GM21447 (cell line): ENCODE data around the gene HOGA1.

Experiments used
- ATAC-seq: cut with Tn5 transposase; IDR thresholded peaks from one replicate; pipeline ENCODE4 v1.9.1; 2021; ENCODE audit not compliant: unreplicated experiment

The HOGA1 gene

DNA sequence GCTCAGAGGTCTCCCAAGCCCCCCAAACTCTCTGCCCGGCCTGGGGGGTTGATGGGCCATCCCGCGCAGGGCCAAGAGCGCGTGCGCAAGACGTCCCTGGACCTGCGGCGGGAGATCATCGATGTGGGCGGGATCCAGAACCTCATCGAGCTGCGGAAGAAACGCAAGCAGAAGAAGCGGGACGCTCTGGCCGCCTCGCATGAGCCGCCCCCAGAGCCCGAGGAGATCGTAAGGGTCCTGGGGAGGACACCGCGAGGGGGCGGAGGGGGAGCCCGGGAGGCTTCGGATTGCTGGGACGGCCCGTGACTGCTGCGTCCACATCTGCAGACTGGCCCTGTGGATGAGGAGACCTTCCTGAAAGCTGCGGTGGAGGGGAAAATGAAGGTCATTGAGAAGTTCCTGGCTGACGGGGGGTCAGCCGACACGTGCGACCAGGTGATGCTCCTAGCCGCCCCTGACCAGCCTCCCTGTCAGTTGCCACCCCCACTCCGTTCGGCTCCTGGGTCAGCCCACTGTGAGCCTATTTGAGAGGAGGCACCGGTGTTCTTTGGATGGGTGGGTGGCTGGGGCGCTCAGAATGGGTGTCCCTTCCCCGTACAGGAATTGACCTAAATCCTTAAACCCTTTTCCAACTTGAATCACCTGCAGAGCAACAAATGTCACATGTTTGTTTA lies 5.9 kb upstream of the HOGA1 start:
- ATAC-seq: no peak

GRCh38 chr10:97580421-97581367 lies 3.5 kb upstream of the HOGA1 start:
- ATAC-seq: no peak

GRCh38 chr10:97582169-97582568 lies 2.0 kb upstream of the HOGA1 start:
- ATAC-seq: no peak

GRCh38 chr10:97583476-97583875 lies 713 bp upstream of the HOGA1 start:
- no peak for ATAC-seq

GRCh38 chr10:97584798-97585438 lies 729 bp downstream of the HOGA1 start:
- no peak for ATAC-seq

DNA sequence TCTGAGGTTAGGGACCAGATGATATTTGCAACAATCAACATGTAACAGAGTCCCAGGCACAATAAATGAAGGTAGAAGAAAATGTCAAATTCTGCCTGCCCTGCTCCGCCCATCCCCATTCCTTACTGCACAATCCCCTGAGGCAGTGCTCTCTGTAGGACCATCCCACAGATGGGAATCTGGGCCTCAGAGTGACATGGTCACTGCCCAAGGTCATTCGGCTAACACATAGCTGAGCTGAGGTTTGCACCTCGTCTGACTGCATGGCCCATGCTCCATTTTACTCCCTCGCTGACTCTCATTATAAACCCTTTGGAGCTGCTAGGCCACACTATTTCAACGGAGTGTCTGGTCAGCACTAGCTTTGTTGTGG lies 1.2 kb downstream of the HOGA1 start:
- no peak for ATAC-seq

DNA sequence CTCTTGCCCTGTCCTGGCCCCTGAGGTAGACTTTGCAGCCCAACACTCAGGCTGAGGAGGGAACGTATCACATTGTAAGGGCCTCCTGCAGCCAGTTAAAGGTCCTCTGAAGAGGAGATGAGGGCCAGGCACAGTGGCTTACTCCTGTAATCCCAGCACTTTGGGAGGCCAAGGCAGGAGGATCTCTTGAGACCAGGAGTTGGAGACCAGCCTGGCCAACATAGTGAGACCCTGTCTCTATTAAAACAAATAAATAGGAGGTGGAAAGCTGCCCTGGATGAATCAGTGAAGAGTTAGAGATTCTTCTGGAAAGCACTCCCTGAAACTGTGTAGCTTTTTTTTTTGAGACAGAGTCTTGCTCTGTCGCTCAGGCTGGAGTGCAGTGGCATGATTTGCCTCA lies 3.0 kb downstream of the HOGA1 start:
- no peak for ATAC-seq

DNA sequence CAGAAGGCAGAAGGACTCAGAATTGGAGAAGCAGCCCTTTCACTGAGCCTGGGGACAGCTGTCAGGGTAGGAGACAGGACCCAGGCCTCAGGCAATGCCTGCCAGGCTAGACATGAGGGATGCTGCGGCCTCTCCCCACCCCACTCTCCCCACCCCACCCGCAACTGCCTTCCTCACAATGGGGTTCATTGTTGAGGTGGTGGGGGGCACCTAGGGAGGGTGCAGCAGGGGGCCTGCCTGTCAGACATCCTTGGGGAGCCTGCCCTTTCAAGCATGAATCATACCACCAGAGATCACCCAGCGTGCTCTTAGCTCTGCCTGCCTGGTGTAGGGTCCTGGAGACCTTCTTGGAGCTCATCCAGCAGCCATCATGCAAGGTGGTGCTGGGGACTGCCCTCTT lies 5.3 kb downstream of the HOGA1 start, which contains the start of gene C10orf62:
Gene C10orf62 (plus strand): TSS at position 243 of the 400 bp plus-strand sequence. CDS start 177 bp downstream, outside the sequence.
- no peak for ATAC-seq

DNA sequence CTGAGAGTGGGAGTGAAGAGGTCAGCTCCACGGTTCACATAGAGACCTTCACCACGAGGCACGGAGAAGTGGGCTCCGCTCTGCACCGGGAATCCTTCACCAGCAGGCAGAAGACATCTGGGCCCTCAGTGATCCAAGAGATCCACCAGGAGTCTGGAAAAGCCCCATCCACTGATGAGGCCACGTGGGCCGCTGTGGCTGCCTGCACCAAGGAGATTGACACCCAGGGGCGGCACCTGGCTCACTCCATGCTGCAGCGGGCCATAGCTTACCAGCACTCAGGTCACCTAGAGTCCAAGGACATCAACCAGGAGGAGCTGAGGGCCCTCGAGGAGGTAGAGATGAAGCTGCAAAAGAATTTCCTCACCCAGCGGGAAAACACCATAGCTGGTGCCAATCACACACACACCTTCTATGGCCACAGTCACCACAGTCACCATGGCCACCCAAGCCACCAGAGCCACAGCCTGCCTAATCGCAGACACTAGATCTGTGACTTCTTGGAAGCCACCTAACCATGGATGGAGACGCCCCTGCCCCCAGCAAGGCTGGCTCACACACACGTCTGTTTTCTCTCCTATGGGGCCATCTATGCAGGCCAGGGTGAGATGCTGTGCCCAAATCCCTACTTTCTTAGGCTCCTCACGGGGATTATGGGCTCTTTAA lies 6.0 kb downstream of the HOGA1 start:
- no peak for ATAC-seq

DNA sequence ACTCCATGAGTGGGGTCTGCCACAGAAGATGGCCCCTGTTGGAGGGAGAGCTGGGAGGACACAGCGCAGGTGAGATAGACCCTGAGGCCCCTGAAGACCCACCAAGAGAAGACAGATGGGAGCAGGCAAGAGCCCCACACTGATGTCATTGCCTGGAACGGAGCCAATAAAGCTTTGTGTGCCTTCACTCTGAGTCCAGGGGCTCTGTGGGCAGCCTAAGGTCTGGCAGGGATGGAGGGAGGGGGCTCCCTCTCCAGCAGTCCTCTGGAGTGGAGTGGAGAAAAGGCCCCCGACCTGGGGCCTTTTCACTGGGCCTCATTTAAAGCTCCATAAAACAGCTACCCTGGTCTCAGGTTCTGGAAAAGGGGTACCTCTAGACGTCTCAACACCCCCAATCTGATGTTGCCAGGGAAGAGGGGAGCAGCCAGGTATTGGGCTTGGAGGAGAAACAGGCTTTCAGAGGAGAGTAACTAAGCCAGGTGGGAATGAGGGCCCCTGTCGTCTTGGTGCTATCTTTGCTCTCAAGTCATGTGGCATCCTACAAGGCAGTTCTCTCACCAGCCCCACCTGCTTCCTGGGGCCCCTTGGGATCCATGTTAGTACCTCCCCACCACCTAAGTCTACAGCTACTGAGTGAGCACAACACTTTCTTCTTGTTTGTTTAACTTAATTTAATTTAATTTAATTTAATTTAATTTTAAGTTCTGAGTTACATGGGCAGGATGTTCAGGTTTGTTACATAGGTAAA lies 6.7 kb downstream of the HOGA1 start:
- ATAC-seq: no peak

DNA sequence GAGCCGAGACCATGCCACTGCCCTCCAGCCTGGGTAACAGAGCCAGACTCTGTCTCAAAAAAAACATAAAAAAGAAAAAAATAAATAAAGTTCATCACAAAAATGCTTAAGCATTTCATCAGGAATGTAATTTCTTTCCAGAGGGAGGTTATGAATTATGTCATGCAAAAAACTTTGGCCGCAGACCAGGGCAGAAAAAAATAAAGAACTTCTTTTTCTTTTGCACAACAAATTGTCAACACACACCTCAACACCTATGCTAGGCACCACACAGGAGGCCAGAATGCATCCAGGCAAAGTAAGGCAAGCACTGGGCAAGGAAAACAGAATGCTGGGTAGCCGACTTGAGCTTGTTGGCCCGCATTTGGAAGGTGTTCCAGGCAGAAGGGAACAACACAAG lies 9.2 kb downstream of the HOGA1 start:
- no peak for ATAC-seq

DNA sequence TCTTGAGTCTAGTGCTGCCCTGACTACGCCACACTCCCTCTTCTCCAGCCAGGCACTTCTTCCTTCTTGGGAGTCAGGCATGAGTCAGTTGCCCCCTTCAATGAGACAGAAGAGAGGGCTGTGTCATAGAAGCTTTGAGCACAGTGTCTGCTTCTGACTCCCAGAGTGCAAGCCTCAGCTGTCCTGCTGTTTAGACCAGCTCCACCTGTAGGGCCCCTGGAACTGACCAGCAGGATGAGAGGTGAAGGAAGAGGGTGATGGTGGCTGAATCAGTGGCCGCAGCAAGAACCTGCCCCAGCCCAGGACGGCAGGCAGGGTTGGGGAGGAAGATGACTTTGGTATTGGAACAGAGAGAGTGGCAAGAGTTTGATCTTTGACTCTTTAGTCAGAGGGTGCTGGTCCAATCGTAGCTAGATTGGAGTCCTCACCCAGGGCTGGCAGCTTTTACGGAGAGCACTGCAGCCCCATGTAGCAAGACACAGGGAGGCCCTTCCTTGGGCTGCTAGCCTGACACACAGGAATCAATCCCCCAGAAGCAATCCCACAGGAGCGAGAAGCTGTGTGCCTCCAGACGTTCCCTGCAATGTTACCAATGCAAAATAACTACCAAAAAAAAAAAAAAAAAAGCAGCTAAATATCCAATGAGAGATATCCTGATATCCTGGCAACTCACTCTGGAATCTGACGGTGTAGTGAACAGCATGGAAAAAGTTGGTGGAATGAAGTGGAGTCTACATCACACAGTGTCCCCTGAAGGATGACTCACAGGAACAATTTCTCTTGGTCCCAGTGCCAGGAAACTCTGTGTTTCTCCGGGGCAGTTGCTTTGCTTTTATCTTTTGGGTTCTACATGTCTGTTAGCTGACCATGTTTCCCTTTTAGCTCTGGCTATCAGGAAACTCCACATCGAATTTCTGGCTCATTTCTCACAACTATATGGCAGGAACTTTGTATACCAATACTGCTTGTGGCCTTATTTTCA lies 12.2 kb downstream of the HOGA1 start:
- no peak for ATAC-seq

- no peak for ATAC-seq
Measured at GRCh38 chr10:97597778-97598177, 13.6 kb downstream of the HOGA1 start.

- ATAC-seq: no peak
Measured at GRCh38 chr10:97598407-97599271, 14.4 kb downstream of the HOGA1 start.

- no peak for ATAC-seq
Measured at GRCh38 chr10:97599272-97599619, 15.1 kb downstream of the HOGA1 start.

- ATAC-seq: no peak
Measured at GRCh38 chr10:97600616-97601015, 16.4 kb downstream of the HOGA1 start.

DNA sequence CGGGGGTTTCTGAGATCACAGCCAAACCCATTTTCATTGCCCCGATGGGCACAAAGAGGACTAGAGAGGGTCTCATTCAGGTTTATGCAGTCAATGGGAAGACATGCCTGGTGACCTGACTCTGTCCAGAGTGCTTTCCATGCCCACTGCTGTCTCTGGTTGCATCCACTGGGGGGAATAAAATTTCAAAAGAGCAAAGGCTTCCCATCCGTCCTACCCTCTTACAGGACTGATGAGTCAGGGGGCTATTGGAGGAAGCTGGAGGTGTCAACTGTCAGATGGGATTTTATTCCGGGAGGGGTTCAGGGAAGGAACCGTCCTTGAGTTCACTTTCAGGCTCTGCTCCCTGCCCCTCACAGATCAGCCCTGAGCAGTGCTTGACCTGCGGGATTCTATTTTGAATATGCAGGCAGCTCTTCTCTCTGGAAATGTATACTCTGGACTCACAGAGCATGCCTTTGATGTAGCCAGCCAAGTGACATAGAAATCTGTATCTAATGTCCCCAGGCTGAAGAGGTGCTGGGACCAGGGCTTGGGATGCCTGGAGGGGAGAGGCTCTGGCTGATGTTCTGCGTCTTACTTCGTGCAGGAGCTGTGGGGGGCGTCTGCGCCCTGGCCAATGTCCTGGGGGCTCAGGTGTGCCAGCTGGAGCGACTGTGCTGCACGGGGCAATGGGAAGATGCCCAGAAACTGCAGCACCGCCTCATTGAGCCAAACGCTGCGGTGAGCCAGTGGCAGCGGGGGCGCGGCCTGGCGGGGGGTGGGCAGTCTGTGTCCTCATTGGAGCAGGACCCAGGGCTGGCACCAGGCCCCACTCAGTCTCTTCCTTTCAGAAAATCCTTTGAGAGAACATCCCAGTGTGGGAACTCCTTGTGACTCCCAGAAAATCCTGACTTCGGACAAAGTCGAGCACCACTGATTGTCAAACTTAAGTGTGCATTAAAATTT lies 17.4 kb downstream of the HOGA1 start:
- no peak for ATAC-seq
